Peyer's patch (tissue), 4 donors: Measurements from ENCODE around the gene COLGALT1.

Source experiments
- CTCF ChIP-seq, 6 experiments: fragments of 450-650 bp in 4 of 6; fragments of 200-600 bp in 2 of 6; sonication (generic) in 1 of 6; IDR thresholded peaks; one replicate each; pipeline ENCODE4 v1.5.1; 2017 to 2019; ENCODE audit warnings: antibody characterized with exemption in 6 of 6, mild to moderate bottlenecking in 3 of 6, moderate library complexity in 1 of 6
- POLR2A ChIP-seq, 2 donors: fragments of 450-650 bp; IDR thresholded peaks; one replicate each; pipeline ENCODE4 v1.5.1; 2017; ENCODE audit warnings: antibody characterized with exemption in 2 of 2, mild to moderate bottlenecking in 2 of 2, moderate library complexity in 2 of 2

- no peak for TF ChIP-seq CTCF (IDR thresholded peaks at IDR 0.05)
- TF ChIP-seq POLR2A (IDR thresholded peaks at IDR 0.05) = no peak
These were observed 425 bp upstream of the COLGALT1 start for GRCh38 chr19:17554968-17555479.
